ENCODE measurements around the gene HLA-E.
"Not testable (repeated sequence)": the region's sequence is repeated elsewhere in the genome, so short reads cannot be mapped to it uniquely, and the experiment has no call there.

The HLA-E gene

DNA sequence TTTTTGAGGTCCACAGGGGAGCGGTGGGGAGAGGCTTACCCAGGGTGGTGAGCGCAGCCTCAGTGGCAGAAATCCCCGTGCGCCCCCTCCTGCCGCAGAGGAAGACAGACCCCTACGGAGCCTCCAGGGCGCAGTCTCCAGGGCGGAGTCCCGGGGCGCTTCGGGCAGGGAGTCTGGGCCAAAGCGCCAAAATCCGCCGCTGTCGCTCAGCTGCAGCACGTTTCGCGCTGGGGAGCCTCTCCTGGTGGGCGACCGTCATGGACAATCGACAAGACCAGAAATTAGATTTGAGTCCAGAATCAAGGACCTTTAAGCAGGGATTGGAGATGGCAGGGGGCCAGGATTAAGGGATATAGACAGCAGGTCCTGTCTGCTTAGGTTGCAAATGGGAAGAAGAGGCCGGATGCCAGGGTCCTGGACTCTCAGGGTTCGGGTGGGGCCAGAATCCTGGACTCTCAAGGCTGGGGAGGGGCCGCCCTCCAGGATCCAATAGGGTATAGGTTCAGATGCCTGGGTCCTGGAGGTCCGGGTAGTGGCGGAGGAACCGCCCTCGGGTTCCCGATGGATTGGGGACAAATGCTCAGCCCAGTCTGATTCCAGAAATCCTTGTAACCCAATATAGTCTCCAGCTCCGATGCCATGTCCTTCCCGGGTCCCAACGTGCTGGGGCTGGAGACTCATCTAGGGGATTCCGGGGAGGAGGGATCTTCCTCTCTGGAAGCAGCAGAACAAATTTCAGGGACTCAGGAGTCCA, 7.9 kb upstream of the HLA-E start:
- no peak for DNase-seq (ENCODE audit: low read depth)

DNA sequence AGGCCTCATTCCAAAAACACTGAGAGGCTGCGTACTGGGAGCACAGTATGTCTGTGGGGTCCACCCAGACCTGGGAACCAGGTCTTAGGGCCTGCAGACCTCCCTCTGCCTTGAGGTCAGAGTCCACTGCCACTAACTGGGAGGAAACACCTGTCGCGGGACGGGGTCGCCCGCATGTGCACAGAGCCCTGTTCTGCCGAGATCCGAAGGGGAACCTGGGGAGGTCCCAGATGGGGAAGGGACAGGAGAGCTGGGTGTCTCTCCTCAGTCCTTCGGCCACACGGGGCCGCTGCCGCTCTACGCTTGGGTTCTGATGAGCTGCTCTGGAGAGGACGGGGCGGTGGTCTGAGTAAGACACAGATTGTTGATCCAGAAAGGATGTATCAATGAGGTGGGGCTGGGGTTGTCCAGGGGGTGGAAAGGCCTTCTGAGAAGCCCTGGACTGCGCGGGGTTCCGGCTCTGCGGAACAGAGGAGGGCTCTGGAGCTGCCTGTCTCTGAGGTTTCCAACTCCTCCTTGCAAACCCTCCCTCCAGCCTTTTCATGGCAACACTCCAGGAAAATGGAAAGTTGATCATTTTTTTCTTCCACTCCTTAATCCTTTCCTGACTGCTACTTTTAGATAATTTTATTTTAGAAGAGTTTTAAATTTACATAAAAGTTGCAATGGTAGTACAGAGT, 7.2 kb upstream of the HLA-E start:
- DNase-seq (ENCODE audit: low read depth) = peak; percentile 77

DNA sequence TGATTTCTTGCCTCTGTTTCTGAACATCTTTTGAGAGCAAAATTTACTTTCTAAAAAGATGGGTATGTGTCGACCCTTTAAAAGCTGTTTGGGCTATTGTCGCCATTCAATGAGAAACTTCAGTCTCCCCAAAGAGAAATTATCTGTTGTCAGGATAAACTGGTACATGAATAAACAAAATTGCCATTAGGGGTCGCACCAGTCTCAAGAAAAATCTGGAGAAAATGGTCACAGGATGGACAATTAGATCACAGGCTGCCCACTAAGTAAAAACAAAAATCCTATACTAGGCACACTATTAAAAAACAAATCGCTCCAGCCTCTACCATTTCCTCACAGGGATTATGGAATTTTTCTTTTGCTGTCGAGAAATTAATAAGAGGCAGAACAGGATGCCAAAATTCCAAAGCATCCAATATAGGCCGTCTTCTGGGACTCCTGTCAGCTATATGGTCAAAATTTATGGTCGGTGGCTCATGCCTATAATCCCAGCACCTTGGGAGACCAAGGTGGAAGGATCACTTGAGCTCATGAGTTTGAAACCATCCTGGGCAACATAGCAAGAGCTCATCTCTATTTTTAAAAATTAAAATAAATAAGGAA, 5.5 kb upstream of the HLA-E start:
- DNase-seq (ENCODE audit: low read depth) = no peak

DNA sequence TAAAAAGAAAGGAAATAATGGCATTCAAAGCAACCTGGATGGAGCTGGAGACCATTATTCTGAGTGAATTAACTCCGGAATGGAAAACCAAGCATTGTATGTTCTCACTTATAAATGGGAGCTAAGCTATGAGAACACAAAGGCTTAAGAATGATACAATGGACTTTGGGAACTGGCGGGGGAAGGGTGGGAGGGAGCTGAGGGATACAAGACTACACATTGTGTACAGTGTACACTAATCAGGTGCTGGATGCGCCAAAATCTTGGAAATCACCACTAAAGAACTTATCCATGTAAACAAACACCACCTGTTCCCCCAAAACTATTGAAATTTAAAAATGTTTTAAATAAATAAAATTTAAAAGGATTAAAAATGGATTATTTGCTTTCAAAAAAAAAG, 4.1 kb upstream of the HLA-E start:
- DNase-seq (ENCODE audit: low read depth) = no peak

DNA sequence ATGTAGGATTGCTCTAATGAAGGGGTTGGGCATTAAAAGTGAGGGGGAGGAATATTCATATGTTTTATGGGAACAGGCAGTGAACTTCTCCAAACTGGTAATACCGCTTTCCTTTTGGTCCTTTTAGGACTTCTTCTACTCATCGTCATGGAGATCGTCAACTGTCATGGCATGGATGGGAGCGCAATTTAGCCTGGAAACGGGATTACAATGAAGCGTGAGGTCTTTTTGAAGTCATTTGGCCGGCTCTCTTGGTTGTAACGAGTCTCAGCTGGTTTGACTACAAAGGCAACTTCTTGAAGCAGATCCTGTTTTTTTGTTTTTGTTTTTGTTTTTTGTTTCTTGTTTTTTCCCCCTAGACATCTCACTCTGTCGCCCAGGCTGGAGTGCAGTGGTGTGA, 1.4 kb upstream of the HLA-E start:
- DNase-seq (ENCODE audit: low read depth) = no peak

DNA sequence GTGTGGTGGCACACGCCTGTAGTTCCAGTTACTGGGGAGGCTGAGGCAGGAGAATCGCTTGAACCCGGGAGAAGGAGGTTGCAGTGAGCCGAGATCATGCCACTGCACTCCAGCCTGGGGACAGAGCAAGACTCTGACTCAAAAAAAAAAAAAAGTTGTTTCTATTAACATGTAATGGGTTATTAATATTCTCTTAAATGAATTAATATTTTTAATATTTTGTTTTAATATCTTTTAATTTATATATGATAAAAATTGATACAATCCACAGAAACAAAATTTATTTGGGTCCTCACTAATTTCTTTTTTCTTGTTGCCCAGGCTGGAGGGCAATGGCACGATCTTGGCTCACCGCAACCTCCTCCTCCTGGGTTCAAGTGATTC, 620 bp upstream of the HLA-E start:
- not testable (repeated sequence) for DNase-seq (ENCODE audit: low read depth)

DNA sequence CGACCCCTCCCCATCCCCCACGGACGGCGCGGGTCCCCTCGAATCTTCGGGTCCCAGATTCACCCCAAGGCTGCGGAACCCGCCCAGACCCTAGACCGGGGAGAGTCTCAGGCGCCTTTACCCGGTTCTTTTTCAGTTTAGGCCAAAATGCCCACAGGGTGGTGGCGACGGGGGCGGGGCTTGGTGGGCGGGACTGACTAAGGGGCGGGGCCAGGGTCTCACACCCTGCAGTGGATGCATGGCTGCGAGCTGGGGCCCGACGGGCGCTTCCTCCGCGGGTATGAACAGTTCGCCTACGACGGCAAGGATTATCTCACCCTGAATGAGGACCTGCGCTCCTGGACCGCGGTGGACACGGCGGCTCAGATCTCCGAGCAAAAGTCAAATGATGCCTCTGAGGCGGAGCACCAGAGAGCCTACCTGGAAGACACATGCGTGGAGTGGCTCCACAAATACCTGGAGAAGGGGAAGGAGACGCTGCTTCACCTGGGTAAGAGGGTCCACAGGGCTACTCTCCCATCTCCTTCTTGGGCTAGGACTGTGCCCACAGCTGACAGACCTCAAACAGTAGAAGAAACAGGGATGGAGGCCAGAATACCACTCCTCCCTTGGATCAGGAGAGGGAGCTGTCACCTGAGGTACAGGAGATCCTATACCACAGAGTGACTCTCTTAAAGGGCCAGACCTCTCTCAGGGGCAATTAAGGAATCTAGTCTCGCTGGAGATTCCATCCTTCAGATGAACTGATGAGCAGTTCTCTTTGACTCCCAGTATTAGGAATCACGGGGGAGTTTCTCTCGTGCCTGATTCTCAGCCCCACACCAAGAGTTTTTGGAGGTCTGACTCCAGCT, 942 bp downstream of the HLA-E start:
- peak; percentile 77 for DNase-seq (ENCODE audit: low read depth)

DNA sequence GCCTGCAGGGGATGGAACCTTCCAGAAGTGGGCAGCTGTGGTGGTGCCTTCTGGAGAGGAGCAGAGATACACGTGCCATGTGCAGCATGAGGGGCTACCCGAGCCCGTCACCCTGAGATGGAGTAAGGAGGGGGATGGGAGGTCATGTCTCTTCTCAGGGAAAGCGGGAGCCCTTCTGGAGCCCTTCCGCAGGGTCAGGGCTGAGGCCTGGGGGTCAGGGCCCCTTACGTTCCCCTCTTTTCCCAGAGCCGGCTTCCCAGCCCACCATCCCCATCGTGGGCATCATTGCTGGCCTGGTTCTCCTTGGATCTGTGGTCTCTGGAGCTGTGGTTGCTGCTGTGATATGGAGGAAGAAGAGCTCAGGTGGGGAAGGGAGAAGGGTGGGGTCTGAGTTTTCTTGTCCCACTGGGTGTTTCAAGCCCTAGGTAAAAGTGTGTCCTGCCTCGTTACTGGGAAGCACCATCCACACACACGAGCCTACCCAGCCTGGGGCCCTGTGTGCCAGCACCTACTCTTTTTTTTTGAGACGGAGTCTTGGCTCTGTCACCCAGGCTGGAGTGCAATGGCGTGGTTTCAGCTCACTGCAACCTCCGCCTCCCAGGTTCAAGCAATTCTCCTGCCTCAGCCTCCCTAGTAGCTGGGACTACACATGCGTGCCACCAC, 2.1 kb downstream of the HLA-E start:
- DNase-seq (ENCODE audit: low read depth) = not testable (repeated sequence)

DNA sequence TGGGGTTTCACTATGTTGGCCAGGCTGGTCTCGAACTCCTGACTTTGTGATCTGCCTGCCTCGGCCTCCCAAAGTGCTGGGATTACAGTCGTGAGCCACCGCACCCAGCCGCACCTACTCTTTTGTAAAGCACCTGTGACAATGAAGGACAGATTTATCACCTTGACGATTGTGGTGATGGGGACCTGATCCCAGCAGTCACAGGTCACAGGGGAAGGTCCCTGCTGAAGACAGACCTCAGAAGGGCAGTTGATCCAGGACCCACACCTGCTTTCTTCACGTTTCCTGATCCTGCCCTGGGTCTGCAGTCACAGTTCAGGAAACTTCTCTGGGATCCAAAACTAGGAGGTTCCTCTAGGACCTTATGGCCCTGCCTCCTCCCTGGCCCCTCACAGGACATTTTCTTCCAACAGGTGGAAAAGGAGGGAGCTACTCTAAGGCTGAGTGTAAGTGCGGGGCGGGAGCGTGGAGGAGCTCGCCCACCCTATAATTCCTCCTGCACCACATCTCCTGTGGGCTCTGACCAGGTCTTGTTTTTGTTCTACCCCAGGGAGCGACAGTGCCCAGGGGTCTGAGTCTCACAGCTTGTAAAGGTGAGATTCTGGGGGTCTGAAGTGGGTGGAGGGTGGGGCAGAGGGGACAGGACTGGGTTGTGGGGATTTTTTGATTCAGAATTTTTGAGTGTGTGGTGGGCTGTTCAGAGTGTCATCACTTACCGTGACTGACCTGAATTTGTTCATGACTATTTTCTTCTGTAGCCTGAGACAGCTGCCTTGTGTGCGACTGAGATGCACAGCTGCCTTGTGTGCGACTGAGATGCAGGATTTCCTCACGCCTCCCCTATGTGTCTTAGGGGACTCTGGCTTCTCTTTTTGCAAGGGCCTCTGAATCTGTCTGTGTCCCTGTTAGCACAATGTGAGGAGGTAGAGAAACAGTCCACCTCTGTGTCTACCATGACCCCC, 3.0 kb downstream of the HLA-E start:
- DNase-seq (ENCODE audit: low read depth) = no peak

DNA sequence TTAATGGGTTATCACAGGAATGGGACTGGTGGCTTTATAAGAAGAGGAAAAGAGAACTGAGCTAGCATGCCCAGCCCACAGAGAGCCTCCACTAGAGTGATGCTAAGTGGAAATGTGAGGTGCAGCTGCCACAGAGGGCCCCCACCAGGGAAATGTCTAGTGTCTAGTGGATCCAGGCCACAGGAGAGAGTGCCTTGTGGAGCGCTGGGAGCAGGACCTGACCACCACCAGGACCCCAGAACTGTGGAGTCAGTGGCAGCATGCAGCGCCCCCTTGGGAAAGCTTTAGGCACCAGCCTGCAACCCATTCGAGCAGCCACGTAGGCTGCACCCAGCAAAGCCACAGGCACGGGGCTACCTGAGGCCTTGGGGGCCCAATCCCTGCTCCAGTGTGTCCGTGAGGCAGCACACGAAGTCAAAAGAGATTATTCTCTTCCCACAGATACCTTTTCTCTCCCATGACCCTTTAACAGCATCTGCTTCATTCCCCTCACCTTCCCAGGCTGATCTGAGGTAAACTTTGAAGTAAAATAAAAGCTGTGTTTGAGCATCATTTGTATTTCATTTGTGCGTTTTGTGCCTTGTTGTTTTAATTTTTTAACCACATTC, 4.4 kb downstream of the HLA-E start:
- DNase-seq (ENCODE audit: low read depth) = no peak

DNA sequence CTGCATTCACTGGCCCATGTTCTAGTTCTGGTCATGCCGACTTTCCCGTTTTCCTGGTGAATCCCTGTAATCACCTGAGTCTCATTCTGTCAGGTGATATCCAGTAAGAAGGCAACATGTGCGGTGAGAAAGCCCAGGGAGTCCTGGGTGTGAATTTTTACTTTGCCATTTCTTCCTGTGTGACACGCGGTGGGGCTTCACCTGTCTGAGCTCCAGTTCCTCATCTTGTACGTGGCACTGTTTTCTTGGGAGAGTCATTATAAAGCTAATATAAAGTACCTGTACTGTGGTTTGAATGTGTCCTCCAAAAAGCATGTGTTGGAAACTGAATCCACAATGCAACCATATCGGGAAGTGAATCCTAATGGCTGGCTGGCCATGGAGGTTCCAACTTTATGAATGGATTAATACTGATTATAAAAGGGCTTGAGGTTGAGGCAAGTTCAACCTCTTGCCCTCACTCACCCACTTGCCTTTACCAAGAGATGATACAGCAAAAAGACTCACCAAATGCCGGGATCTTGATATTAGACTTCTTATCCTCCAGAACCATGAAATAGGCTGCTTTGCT, 5.1 kb downstream of the HLA-E start:
- no peak for DNase-seq (ENCODE audit: low read depth)

DNA sequence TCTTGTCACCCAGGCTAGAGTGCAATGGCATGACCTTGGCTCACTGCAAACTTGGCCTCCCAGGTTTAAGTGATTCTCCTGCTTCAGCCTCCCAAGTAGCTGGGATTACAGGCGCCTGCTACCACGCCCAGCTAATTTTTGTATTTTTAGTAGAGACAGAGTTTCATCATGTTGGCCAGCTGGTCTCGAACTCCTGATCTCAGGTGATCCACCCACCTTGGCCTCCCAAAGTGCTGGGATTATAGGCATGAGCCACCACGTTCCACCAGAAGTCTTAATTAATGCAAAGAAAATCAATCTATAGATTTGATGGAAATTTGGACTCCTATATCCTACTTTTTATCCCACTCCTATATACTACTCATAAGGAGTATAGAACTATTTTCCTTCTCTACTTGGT, 5.8 kb downstream of the HLA-E start:
- not testable (repeated sequence) for DNase-seq (ENCODE audit: low read depth)

DNA sequence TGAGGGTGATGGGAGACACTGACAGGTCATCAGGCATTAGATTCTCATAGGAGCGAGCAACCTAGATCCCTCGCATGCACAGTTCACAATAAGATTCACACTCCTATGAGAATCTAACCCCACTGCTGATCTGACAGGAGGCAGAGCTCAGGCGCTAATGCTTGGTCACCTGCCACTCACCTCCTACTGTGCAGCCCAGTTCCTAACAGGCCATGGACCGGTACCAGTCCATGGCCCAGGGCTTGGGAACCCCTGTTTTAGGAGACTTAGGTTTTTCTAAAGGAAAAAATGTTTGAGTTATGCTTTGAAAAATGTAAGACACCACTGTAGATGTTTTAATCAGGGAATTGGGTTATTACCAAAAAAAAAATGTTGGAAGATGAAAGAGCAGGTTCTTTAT, 6.7 kb downstream of the HLA-E start:
- no peak for DNase-seq (ENCODE audit: low read depth)

DNA sequence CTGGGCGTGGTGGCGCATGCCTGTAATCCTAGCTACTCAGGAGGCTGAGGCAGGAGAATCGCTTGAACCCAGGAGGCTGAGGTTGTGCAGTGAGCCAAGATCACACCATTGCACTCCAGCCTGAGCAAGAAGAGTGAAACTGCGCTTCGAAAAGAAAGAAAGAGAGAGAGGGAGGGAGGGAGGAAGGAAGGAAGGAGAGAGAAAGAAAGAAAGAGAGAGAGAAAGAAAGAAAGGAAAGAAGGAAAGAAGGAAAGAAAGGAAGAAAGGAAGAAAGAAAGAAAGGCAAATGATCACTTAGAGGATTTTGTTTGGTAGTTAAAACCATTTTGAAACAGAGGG, 7.9 kb downstream of the HLA-E start:
- DNase-seq (ENCODE audit: low read depth) = not testable (repeated sequence)

DNA sequence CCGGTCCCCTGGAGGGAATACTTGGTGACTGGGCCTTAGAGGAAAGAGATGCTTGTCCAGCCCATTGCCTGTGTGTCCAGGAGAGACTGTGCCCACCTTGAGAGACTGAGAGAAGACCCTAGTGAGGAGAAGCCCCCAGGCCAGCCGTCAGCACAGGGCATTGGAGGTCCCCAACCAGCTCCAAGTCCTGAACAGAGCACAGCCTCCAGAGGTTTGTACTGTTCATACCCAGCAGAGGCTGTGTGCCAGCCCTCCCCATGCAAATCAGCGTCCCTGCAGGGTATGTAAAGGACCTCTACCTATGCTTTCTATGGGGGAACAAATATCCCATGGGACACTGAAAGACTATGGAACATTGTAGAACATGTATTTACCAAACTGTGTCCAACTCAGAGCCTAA, 8.4 kb downstream of the HLA-E start:
- no peak for DNase-seq (ENCODE audit: low read depth)

DNA sequence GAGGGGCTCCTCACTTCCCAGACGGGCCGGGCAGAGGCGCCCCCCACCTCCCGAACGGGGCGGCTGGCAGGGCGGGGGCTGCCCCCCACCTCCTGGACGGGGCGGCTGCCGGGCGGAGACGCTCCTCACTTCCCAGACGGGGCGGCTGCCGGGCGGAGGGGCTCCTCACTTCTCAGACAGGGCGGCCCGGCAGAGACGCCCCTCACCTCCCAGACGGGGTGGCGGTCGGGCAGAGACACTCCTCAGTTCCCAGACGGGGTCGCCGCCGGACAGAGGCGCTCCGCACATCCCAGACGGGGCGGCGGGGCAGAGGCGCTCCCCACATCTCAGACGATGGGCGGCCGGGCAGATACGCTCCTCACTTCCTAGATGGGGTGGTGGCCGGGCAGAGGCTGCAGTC, 9.4 kb downstream of the HLA-E start:
- DNase-seq (ENCODE audit: low read depth) = not testable (repeated sequence)

DNA sequence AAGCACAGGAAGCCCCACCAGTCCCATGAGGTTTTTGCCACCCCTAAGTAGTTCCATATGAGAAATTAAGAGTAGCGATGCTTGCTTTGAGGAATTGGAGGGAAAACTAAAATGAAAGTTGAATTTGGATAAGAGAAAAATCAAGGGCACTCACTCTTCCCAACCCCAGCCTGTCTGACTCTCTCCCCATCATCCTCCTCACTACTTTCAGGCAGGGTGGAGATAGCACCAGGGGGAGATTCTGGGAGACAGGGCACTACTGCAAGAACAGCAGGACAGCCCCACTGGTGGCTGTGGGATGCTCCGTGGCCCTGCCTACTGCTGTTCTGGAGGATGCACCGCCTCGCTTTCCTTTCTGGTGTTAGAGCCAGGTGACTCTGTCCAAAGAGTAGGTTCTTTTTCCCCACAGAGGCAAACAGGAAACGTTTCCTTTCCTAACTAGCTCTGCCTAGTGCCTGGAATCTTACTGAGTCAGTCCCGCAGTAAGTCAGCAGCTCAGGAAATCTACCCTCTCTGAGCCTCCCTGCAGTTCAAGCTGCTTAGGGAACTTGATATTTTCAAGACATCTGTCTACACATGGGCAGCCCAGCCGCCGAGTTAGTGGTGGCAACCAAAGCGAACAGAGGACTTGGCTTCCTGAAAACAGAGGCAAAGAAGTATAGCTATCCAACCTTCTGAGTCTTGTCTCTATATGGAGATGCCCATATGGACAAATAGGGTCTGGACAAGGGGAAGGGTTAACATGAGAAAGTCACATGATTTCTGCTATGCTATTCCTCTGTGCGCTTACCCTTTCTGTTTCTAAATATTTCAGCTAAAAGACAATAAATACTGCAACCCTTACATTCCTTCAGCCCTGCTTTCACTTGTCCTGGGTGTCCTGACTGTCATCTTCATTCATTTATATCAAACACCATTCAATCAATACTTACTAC, 11.4 kb downstream of the HLA-E start:
- DNase-seq (ENCODE audit: low read depth) = no peak

DNA sequence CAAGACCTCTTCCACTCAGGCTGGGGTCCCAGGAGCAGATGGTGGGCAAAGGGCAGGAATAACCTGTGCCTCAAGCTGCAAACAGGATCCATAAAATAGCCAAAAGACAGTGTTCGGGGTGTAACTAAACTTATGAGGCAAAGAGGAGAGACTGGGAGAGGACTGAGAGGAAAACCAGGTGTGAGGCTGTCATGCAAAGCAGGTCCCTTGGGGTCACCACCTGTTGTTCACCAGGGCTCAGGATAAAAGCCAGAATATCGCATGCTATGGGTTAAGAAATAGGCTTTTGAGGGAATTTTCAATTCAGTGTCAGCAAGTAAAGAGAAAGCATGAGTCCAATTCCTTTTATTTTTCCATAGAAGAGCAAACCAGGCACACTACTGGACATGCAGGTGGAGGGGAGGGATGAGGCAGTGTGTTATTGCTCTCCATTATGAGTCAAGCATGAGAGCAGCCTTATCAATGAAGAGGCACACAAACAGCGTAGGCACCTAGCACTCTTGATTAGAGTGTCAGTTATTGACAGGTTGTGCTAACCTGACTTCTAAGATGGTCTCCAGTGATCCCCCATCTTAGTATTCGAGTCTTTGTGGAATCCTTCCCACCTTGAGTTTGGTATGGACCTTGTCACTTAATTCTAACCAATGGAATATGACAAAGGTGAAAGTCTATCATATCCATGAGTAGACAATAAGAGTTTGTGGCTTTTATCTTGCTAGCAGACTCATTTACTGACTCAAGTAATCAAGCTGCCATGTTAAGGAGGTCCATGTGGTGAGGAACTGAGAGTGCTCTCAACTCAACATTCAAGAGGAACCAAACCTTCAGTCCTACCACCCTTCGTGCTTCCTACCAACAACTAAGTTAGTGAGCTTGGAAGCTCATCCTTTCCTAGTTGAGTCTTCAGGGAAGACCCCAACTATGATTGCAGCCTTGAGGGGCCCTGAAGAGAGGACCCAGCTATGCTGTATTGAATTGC, 18.8 kb downstream of the HLA-E start:
- DNase-seq (ENCODE audit: low read depth) = no peak
